HG02759 (cell line): ENCODE measurements around the gene KMT2B.
"Not testable (repeated sequence)": the region's sequence is repeated elsewhere in the genome, so short reads cannot be mapped to it uniquely, and the experiment has no call there.

Experiments used
- ATAC-seq: cut with Tn5 transposase; IDR thresholded peaks from one replicate; pipeline ENCODE4 v1.9.1; 2021; ENCODE audit warnings: mild to moderate bottlenecking, moderate library complexity; ENCODE audit not compliant: unreplicated experiment

KMT2B gene

DNA sequence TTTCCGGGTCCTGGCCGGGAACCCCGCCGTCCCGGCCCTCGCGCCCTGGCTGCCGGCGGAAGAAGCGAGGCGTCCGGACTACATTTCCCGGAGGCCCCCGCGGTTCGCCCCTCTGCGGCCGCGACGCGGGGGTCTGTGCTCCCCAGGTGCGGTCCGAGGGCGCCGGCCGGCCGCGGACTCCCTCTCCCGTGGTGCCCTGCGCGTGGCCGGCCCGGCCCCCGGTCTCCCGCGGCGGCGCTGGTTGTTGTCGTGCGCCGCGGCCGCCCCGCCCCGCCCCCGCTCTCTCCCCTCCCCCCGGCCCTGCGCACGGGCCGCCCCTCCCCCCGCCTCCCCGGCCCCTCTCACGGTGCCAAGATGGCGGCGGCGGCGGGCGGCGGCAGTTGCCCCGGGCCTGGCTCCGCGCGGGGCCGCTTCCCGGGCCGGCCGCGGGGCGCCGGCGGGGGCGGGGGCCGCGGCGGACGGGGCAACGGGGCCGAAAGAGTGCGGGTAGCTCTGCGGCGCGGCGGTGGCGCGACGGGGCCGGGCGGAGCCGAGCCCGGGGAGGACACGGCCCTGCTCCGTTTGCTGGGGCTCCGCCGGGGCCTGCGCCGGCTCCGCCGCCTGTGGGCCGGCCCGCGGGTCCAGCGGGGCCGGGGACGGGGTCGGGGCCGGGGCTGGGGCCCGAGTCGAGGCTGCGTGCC is at the start of gene KMT2B:
Gene KMT2B, plus strand, starts transcription at position 339 of the 680 bp plus-strand sequence. Its CDS starts 16 bp downstream, at position 355.
- peak; percentile 62 for ATAC-seq

DNA sequence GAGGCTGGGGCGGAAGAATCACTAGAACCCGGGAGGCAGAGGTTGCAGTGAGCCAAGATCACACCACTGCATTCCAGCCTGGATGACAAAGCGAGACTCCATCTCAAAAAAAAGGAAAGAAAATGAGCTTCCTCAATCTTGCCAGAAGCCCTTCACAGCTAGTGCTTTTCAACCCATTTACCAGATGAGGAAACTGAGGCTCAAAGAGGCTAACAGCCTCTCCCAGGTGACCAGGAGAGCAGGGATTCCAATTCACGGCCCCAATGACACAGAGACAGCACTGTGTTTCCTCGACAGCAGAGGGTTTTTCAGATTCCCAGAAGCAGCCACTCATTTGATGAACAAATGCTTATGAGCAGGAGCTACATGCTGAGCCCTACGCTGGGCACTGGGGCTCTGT is 48.2 kb upstream of the KMT2B start:
- no peak for ATAC-seq

DNA sequence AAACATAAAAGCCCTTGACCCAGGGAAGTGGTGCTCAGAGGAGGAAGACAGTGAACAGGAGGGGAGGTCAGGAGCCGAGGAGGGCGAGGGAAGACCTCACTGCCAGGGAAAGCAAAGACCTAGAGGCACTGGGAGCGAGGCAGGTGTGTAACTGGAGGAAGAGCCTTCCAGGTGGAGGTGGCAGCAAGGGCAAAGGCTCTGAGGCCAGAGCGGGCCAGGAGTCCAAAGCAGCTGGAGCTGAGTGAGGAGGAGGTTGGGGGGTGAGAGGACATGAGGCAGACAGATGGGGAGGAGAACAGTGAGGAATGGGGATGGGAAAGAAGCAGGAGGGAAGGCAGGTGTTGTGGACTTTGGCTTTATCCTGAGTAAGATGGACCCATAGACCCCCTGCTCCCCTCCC is 47.8 kb upstream of the KMT2B start:
- no peak for ATAC-seq

- no peak for ATAC-seq
Measured at GRCh38 chr19:35670686-35671085, 47.1 kb upstream of the KMT2B start.

GRCh38 chr19:35671818-35672217 is 46.0 kb upstream of the KMT2B start:
- no peak for ATAC-seq

DNA sequence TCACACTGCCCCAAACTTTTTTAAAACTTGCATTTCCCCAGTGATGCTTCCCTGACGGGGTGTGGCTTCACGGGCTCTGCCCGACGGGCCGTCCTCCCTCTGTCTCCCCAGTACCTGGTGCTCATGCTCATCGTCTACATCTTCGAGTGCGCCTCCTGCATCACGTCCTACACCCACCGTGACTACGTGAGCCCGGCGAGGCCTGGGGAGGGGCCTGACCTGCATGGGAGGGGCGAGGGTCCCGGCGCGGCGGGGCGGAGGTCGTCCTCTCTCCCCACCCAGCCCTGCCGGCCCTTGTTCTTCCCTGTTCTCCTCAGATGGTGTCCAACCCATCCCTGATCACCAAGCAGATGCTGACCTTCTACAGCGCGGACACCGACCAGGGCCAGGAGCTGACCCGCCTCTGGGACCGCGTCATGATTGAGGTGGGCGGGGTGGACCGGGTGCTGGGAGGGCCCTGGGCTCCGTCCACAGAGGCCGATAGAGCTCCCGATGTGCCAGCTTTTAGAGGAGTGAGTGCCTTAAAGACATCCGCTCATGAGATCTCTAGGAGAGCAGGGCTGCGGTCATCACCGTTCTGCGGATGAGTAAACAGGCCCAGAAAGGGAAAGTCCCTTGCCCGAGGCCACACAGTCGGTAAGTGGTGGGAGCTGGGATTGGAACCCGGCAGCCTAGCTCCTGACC is 44.5 kb upstream of the KMT2B start:
- ATAC-seq = no peak

- ATAC-seq = no peak
Measured at GRCh38 chr19:35675589-35676140, 42.1 kb upstream of the KMT2B start.

GRCh38 chr19:35689836-35690235 is 28.0 kb upstream of the KMT2B start:
- no peak for ATAC-seq

GRCh38 chr19:35691106-35691505 is 26.7 kb upstream of the KMT2B start:
- ATAC-seq = not testable (repeated sequence)

GRCh38 chr19:35692010-35692409 is 25.8 kb upstream of the KMT2B start:
- ATAC-seq = no peak

- ATAC-seq = no peak
Measured at GRCh38 chr19:35693422-35693821, 24.4 kb upstream of the KMT2B start.

DNA sequence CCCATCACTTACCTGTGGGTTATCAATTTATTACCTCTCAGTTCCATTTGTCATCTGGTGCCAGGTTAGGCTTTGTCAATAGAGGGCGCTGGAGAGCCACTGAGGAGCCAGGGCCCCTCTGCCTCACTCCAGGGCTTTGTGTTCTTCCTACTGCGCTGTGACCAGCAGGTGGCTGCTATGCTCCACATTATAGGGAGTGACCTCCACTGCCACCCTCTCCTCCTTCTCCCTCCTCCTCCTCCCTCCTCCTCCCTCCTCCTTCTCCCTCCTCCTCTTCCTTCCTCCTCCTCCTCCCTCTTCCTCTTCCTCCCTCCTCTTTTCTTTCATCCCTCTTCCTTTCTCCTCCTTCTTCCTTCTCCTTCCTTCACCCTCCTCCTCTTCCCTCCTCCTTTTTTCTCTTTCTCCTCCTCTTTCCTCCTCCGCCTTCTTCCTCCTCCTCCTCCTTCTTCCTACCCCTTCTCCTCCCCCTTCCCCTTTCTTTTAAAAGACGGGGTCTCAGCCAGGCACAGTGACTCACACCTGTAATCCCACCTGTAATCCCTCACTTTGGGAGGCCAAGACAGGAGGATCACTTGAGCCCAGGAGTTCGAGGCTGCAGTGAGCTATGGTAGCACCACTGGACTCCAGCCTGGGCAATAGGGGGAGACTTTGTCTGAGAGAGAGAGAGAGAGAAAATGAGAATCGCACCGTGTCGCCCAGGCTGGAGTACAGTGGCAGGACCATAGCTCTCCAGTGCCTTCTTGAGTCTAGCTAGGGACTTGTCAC is 23.8 kb upstream of the KMT2B start:
- ATAC-seq = peak; percentile 85

GRCh38 chr19:35695895-35696422 is 21.8 kb upstream of the KMT2B start:
- ATAC-seq = no peak

GRCh38 chr19:35696835-35697234 is 21.0 kb upstream of the KMT2B start:
- ATAC-seq = no peak

DNA sequence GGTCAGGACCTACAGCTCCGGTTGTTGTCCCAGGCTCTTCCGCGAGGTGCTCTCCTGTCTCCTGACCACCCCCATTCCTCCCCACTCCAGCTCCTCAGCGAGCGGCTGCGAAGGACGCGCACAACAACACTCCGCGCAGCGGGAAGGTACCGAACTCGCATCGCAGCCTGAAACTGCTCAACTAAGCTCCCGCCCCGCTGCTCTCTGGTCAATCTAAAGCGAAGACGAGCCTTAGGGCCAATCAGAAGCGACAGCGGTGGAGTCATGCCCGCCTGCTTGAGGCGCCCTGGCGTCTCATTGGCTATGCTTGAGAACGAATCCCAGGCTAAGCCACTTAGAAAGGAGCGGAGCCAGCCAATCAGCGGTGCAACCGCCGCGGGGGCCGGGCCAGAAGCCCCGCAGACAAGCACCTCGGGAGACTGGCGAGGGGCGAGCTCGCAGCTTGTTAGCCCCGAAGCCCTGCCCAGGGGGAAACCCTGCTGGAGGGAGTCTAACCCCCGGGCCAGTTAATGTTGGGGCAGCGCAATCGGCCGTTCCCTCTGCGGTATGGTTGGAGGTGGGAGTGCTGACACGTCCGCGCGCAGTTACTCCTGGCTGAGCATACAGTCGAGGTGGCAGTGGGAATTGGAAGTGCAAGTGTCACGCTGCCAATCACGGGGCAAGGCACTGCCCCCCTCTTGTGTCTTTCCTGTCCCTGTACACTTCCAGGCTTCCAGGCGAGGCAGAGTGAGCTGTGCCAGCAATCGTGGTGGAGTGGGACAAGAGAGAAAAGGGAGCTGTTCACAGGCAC is 15.4 kb upstream of the KMT2B start:
- peak; percentile 98 for ATAC-seq

DNA sequence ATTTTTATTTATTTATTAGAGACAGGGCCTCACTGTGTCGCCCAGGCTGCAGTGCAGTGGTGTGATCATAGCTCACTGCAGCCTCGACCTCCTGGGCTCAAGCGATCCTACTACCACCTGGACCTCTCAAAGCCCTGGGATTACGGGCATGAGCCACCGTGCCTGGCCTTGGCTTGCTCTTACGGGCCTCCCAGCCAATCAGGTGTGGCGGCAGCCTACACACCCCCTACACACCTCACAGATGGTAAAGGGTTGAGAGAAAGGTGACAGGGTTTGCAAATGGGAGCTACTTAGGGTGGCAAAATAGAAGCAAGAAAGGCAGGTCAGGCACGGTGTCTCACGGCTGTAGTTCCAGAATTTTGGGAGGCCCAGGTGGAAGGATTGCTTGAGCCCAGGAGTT is 14.5 kb upstream of the KMT2B start:
- no peak for ATAC-seq

DNA sequence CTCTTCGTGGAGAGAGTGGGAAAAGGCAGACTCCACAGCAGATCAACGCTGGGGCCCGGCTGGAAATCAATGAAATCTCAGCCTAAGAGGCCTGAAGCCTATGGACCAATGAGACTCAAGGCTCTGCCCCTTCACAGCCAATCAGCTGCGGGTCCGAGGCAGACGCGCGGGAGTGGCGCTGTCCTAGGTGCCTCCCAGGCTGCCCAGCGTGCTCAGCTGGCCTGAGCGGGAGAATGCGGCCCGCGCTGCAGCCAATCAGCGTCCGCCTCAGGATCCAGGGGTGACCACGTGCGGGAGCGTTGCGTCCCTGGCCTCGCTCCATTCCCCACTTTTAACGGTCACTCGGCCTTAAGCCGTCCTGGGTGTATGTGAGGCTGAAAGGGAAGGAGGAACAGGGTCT is 13.6 kb upstream of the KMT2B start, which contains the start of gene ZBTB32:
Gene ZBTB32, plus strand, starts transcription at position 341 of the 400 bp plus-strand sequence. CDS start 10,069 bp downstream, outside the sequence.
- ATAC-seq = no peak

GRCh38 chr19:35708391-35708790 is 9.4 kb upstream of the KMT2B start:
- ATAC-seq = no peak

DNA sequence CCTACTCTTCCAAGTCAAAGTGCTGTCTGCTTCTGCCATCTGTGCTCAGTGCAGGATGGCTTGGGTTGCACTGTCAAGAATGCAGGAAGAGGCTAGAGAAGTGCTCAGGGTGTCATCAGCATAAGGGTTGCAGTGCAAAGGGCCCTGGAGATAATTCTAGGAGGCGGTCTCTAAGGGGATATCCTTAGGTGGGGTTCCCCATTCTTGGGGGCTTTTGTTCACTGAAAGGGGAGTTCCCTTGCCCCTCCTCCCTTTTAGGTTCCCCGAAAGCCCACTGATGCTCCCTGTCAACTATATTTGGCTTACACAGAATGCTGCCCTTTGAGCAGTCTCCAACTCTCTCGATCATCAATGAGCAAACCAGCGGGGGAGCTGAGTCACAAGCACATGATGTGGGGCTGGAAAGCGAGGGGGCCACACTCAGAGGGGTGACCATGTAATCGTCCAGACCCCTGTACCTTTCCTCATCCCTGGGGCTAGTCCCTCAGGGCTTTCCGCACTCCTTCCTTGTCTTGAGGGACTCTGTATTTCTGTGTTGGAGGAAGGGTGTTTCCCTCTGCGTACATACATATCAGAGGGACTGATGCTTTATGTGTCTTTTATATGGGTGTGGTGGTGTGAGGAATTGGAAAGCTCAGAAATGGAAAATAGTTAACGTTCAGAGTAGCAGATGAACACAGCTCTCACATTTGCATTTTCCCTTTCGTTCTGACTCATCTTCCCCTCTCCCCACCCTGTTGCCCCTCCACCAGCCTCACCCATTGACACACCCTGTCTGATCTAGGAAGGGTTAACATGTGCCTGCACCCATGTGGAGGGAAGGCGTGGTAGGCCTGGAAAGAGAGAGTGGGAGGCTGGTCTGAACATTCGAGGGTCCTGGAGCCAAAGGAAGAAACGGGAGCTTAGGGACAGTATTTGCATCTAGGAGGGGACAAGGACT is 6.7 kb upstream of the KMT2B start:
- no peak for ATAC-seq
